NCI-H345 treated with DMSO at 0.1 percent for 48 hours (cell line): Measurements from ENCODE around the gene CPNE9.

ENCODE experiments used
- DNase-seq: peaks from one replicate; lab custom pipeline; 2025; ENCODE audit not compliant: unreplicated experiment; lab: John Stamatoyannopoulos, UW

Gene CPNE9

DNA sequence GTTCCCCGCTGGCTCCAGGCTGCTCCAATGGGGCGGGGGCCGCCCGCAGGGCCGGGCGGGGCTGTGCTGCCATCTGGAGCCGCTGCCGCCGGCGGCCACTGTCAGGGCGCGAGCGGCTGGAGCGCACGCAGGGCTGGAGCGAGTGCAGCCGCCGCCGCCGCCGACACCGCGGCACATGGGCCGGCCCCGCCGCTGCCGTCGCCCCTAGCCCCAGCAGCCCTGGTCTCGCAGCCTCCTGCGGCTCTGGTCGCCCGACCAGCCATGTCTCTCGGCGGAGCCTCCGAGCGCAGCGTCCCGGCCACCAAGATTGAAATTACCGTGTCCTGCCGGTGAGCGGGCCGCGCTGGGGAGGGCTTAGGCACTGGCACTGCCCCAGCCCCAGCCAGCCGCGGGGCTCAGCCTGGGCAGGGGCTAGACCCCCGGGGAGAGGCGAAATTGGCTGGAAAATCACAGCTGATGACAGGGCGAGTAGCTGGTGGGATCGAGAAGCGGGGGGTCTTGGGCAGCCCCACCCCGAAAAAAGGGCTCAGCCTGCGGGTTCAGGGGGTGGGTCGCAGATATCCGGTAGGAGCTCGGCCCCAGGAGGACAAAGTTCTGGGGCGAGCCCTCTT is at the start of gene CPNE9:
Gene CPNE9 (plus strand): TSS at position 98 of the 611 bp plus-strand sequence. CDS start 164 bp downstream, at position 262.
- no peak for DNase-seq

DNA sequence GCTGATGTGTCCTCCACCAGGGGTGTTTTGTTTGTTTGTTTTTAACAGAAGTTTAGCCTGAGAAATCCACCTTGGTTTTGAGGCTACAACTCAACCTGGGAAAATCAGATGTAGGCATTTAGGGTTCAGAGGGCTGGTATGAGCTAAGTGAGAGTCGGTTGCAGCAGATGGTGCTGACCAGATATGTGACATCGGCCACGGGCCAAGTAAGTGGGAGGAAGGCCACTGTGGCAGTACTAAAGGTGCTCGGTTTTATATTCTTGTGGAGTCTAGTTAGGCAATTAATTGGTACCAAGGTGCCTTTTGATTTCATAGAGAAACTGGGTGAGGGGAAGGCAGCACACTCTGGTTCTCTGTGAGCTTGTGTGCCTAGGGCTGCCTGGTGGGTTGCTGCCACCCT is 43.8 kb upstream of the CPNE9 start:
- no peak for DNase-seq

- DNase-seq, result no peak
Observed at GRCh38 chr3:9660972-9661371, 42.7 kb upstream of the CPNE9 start.

GRCh38 chr3:9664119-9664751 is 39.4 kb upstream of the CPNE9 start:
- no peak for DNase-seq

GRCh38 chr3:9666704-9667445 is 36.8 kb upstream of the CPNE9 start:
- no peak for DNase-seq

GRCh38 chr3:9669277-9669676 is 34.4 kb upstream of the CPNE9 start:
- no peak for DNase-seq

GRCh38 chr3:9669720-9670432 is 33.8 kb upstream of the CPNE9 start:
- DNase-seq, result no peak

- DNase-seq, result no peak
Observed at GRCh38 chr3:9673082-9673481, 30.6 kb upstream of the CPNE9 start.

DNA sequence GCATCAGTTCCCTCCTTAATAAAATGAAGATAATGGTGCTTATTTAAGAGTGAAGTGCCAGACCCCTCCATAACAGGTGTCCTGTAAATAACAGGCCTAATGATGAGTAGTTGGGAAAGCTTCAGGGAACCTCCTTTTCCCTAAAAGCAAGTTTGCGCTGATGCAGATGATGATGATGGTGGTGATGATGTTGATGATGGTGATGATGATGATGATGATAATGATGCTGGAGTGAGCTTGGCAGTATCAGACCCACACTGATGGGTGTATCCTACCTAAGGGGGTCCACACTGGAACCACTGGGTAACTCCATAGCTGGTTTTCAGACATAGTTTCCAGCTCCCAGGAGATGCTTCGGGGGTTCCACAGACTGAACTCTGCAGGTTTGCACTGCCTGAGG is 29.9 kb upstream of the CPNE9 start:
- DNase-seq, result no peak

GRCh38 chr3:9675736-9676290 is 27.8 kb upstream of the CPNE9 start:
- no peak for DNase-seq

DNA sequence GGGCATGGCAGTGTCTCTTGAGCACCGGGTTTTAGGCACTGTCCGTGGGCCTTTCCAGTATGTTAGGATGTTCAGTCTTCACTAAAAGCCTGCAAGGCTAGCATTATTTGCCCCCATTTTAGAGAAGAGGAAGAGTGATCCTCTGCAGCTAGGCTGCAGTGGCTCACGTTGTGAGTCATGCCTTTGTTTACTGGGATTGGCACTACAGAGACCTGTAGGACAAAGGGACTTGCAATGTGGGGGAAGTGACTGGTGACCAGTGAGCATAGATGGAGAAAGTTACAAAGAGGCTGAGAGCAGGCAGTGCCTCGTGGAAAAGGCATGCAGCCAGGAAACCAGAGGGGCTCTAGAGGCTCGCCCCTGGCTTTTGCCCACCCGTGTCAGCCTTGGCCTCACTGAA is 26.8 kb upstream of the CPNE9 start:
- DNase-seq, result no peak

DNA sequence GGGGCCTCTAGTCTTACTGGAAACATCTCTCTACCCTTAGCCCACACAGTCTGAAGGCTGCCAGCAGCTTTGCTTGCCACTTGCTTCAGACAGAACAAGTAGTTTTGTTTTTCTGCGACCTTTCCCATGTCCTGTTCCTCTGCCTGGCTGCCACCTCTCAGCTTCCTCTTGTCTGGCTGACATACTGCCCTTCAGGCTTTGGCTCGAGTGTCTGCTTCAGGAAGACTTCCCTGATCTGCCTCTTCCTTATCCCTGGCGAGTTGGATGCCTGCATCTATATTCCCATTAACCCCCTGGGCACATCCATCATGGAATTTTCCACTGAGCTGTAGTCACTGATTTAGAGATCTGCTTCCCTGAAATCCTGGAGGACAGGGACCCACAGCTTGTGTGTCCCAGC is 25.1 kb upstream of the CPNE9 start:
- no peak for DNase-seq

GRCh38 chr3:9679476-9680080 is 24.1 kb upstream of the CPNE9 start:
- no peak for DNase-seq

DNA sequence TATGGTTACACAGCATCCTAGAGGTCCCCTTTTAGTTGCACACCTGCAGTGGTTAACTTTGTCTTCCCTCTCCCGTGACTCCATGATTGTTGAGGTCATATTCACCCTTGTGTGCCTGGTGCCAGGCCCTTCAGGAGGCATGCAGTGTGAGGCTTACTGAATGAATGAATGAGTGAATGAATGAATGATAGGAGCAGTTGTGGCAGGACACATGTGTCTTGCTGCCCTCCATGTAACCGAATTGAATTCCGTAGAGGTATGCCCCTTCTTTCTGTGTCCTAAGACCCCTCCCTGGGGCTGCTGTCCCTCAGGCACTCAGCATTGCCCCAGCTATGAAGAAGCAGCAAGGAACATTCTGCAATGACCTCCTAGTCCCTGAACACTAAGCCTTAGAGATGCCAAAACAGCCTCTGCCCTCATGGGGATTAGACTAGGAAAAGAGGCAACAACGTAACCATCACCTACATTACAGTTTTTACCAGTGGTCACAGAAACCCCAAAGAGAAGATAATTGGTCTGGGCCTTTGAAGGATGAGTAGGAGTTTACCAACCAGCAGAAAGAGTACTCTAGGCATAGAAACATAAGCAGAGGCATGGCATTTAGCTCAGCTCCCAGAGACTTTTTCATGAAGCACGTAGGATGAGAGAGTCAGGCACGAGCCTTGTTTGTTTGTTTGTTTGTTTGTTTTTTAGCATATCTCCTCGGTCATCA is 22.5 kb upstream of the CPNE9 start:
- no peak for DNase-seq

DNA sequence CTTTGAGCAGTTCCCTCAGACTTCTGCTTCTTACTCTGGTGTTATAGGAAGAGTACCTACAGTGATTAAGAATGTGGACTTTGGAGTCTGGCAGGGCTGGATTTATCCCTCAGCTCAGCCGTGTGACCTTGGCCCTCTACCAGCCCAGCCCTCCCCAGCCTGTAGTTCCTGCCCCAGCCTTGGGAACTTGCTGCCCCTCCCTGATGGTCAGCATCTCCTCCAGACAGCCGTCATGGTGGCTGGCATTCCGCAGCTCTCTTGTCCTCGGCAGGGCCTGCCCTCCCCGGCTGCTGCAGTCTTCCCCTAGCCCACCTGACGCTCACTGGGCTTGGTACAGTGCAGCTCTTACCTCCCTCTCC is 21.9 kb upstream of the CPNE9 start:
- DNase-seq, result no peak

DNA sequence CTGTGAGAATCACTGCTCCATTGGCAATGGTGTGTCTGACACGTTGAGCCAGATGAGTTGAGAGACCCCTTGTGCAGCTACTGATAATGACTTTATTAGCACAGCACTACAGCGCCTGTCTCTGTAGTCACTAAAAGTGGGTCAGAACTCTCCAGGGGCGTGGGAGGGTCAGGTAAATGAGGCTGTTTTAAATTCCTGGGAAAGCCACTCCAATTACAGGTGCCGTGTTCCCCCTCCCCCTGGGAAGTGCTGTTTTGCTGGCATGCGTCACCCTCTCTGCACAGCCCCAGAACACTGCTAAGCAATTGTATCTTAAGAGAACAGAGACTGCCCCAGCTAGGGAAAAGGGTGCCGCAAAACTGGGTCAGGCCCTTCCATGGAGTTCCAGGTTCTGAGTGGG is 21.5 kb upstream of the CPNE9 start:
- no peak for DNase-seq

DNA sequence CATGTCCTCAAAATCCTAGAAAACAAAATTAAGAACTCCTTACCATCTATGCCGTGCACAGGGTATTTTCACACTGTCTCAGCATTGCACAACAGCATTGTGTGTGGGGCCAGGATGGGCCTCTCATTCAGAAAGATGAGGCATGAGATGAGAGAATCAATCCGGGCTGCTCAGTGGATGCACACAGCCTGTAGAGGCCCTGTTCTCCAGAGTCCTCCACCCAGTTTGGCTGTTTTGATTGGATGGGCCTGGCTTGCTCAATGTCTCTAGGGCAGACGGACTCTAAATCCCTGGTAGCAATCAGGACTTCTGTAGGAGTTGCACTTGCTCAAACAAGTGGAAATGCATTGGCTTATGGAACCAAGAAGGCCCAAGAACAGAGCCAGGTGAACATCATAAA is 20.2 kb upstream of the CPNE9 start:
- no peak for DNase-seq

- no peak for DNase-seq
Observed at GRCh38 chr3:9685216-9686049, 18.2 kb upstream of the CPNE9 start.

GRCh38 chr3:9686050-9686550 is 17.5 kb upstream of the CPNE9 start:
- no peak for DNase-seq
